Sciatic nerve (tissue), 2 donors: ENCODE data around the gene MLF1. TPM values are rescaled to one million over a fixed set of nuclear protein-coding genes. Genes with fewer than 3 reads are reported as not detected.

Source experiments
- ATAC-seq: fragments of 200-7000 bp; cut with Tn5 transposase; one replicate; pipeline ENCODE4 v1.9.1; 2020; ENCODE audit warnings: mild to moderate bottlenecking, moderate library complexity
- DNase-seq: peaks from one replicate; pipeline ENCODE4 v3.0.0-alpha.2; 2020; ENCODE audit warnings: low spot score
- intact Hi-C: fragments of 100-400 bp; cut with DNase I; formaldehyde crosslinking; loops from one replicate; pipeline ENCODE4 v1.14.2; 2022
- total RNA-seq: library from RNA; stranded (reverse); fragmentation: NEBNext Ultra II Directional; extraction: Animal tissue kit (Norgen Biotek cat#: 25700); gene quantifications from one replicate; pipeline ENCODE4 v1.2.1, GENCODE V29; 2021
- donor health status: DM: no; HTN: no; CAD: no.
- donor health status: DM: no; HTN: no; CAD: no.

Gene MLF1
- total RNA-seq, 1 donor from 2014 or later, result 21.1 TPM

DNA sequence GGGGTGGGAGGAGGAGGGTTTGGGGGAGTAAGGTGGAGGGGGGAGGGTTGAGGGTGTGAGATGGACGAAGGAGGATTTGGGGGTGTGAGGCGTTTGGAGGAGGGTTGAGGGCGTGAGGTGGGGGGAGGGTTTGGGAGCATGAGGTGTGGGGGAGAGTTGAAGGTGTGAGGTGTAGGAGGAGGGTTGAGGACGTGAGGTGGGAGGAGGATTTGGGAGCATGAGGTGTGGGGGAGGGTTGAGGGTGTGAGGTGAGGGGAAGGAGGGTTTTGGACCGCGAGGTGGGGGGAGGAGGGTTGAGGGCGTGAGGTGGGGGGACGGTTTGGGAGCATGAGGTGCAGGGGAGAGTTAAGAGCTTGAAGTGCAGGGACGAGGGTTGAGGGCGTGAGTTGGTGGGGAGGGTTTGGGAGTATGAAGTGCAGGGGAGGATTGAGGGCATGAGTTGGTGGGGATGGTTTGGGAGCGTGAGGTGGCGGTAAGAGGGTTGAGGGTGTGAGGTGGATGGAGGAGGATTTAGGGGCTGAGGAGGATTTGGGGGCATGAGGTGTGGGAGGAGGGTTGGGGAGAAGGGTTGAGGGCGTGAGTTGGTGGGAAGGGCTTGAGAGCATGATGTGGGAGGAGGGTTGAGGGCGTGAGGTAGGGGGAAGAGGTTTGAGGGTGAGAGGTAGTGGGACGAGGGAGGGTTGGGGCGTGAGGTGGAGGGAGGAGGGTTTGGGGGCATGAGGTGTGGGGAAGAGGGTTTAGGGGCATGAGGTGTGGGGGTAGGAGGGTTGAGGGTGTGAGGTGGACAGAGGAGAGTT lies 1.2 kb downstream of the MLF1 start:
- intact Hi-C loops, result no loop called here
- no peak for ATAC-seq
- DNase-seq, result no peak

DNA sequence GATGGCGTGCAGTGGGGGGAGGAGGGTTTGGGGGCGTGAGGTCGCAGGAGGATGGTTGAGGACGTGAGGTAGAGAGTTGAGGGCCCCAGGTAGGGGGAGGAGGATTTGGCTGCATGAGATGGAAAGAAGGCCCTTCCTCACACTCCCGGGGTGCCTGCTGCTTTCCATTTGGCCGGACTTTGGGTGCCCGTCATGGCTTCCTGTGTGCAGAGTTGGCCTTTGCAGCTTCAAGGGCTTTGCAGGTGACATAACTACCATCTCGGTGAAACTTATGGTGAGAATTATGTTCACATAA lies 1.7 kb downstream of the MLF1 start:
- no peak for ATAC-seq
- intact Hi-C loops, result no loop called here
- no peak for DNase-seq

- ATAC-seq (no peak), DNase-seq (no peak)
- intact Hi-C loops, result no loop called here
Measured at GRCh38 chr3:158573714-158574113, 2.7 kb downstream of the MLF1 start.

DNA sequence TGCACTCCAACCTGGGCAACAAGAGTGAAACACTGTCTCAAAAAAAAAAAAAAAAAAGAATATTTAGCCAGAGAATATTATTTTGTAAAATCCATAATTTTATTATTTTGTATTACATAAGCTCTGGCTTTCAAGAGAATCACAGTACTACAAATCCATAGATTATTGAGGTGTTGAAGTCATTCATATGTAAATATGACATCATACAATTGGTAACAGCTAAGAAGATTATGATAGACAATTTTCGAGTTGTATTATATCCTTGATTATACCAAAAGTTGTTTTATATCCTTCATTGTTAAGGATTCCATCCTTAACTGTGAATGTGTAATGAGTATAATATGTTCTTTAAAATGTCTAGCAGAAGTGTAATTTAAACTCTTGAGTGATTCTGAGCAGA lies 3.7 kb downstream of the MLF1 start:
- ATAC-seq (no peak), DNase-seq (no peak)
- intact Hi-C loops, result no loop called here

DNA sequence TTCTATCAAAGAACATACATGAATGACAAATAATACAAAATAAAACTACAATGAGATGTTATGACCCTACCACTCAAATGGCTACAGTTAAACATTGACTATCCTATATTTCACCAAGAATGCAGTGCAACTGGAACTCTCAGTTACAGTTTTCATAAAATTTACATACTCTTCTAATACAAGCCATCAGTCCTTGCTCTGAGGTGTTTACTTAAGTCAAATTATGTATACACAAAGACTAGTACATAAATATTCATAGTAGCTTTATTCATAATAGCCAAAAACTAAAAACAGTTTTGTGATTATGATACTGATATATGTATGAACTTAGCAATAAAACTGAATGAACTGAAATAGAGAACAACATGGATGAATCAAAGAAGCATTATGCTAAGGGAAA lies 19.2 kb downstream of the MLF1 start:
- intact Hi-C loops, result no loop called here
- no peak for ATAC-seq
- DNase-seq, result no peak

DNA sequence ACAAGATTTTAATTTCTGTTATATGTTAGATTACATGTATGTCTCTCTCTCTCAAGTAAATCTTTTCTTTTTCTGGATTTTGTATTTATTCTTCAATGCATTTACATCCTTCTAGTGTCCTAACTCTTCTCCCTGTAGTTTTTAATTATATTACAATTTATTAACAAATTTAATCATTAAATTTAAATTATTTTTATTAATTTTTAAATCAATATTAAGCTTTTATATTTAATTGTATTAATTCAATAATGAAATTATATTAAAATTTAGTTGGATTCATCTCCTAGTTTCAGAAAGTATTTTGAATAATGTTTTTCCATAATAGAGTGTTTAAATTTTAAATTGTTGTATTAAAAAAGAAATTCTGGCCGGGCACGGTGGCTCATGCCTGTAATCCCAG lies 29.8 kb downstream of the MLF1 start:
- DNase-seq, result no peak
- intact Hi-C loops, result no loop called here
- ATAC-seq, result no peak

DNA sequence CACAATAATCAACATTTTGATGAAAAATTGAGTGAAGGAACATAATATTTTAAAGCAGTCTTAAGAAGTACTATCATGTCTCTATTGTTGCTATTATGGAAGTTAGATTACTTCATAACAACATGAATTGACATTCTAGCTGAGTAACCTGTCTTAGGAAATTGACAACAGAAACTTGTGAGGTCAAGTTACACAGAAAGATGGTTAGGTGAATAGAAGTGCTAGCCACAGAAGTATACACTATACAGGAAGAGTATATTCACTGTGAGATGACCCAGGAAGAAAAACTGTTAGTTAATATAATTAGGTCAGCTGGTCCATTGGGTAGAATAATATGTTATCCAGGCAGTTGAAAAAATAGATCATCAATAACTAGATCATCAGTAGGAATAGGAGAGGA lies 31.2 kb downstream of the MLF1 start:
- intact Hi-C loops, result no loop called here
- DNase-seq (no peak), ATAC-seq (no peak)

GRCh38 chr3:158617982-158618875 lies 47.2 kb downstream of the MLF1 start:
- no peak for ATAC-seq
- intact Hi-C loops, result no loop called here
- DNase-seq, result no peak

- DNase-seq (no peak), ATAC-seq (no peak)
- intact Hi-C loops, result no loop called here
Measured at GRCh38 chr3:158625881-158626280, 54.9 kb downstream of the MLF1 start.

GRCh38 chr3:158631981-158632380 lies 61.0 kb downstream of the MLF1 start:
- DNase-seq (no peak), ATAC-seq (no peak)
- intact Hi-C loops, result no loop called here

DNA sequence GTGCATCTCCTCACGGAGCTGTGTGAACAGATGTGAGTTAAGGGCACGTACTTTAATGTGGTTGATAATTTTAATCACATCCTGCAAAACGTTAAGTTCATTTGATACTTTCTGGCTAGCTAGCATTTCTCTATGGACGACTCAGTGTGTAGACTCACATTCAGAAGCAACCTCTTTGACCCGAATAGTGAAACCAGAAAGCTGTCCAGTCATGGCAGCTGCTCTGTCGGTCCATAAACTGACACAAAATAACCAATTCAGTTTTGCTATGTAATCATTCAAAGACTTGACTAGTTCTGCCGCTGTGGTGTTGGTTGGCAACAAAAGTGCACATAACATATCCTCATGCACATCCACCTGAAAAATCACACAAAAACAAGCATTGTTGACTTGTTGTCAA lies 69.7 kb downstream of the MLF1 start:
- ATAC-seq (no peak), DNase-seq (no peak)
- intact Hi-C loops, result no loop called here

DNA sequence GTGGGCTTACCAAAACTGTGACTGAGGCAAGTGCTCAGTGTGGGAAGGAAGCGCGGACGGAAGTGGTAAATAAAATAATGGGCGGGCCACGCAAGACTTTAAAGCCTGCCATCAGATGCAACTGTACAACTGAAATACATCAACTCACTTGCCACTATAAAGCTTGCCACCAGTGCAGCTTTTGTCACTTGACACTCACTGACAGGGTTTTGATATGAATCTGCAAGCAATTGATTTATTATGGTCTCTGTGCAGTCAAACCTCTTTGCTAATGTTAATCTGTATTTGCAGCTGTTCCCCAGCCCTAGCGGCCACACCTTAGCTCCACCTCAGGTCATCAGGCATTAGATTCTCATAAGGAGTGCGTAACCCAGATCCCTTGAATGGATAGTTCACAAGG lies 71.0 kb downstream of the MLF1 start:
- intact Hi-C loops, result no loop called here
- DNase-seq (no peak), ATAC-seq (no peak)

GRCh38 chr3:158642474-158643210 lies 71.6 kb downstream of the MLF1 start:
- intact Hi-C loops, result no loop called here
- ATAC-seq (no peak), DNase-seq (no peak)

- intact Hi-C loops, result no loop called here
- peak; percentile 98 for ATAC-seq
- DNase-seq, result peak; percentile 93
Measured at GRCh38 chr3:158644345-158644908, 73.4 kb downstream of the MLF1 start, which contains the start of gene GFM1. TSS of gene GFM1 (plus strand) at chr3:158644527. CDS start at chr3:158644635, 108 bp downstream.

DNA sequence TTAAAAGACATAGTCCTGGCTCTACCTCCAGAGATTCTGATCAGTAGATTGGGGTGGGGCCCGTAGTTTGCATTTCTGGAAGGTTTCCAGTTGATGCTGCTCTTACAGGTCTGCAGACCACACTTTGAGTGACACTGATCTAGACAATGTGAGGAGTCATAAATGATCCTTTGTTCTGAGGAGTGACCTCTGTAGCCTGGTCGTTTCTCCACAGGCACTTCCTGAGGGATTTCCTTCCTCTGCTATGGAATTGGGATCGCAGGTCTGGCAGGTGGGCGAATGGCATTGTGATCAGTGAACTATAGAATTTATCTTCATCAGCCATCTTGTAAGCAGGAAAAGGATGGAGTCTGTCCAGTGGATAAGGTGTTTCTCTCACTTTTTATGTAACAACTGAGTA lies 78.8 kb downstream of the MLF1 start:
- ATAC-seq (no peak), DNase-seq (no peak)
- intact Hi-C loops, result no loop called here

- DNase-seq (no peak), ATAC-seq (no peak)
- intact Hi-C loops, result no loop called here
Measured at GRCh38 chr3:158651192-158651591, 80.2 kb downstream of the MLF1 start.

DNA sequence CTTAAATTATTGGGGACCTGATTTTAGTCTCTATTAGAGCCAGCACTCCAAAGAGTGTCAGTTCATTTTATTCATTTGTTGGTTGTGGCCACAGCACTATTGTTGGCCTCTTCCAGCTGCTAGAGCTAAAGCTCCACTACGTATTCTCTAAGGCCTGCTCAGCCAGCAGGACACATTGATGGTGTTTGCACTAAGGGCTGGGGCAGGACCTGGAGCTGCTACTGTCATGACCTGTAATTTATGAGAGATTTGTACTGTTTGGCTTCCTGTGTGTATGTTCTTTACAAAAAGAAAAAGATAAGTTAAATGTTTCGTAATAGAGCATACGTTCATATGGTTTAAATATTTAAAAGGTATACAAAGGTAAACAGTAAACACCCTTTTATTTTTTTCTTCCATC lies 81.5 kb downstream of the MLF1 start:
- intact Hi-C loops, result no loop called here
- DNase-seq (no peak), ATAC-seq (no peak)
